LNCaP clone FGC (cell line): ENCODE measurements around the gene RNASE8.
"Not testable (repeated sequence)": the region's sequence is repeated elsewhere in the genome, so short reads cannot be mapped to it uniquely, and the experiment has no call there.

Experiments used
- DNase-seq: peaks from one replicate; pipeline ENCODE4 v3.0.0-alpha.2; 2011; ENCODE audit warnings: low read depth
- H3K4me3 ChIP-seq: 2 replicates; pipeline ENCODE4 v1.5.1; 2011; ENCODE audit warnings: mild to moderate bottlenecking, low read depth, low read length, control low read depth
- TF ChIP-seq, protein P1 (sequence below): IDR thresholded peaks from 2 replicates; pipeline ENCODE4 v1.5.1; 2012; ENCODE audit warnings: mild to moderate bottlenecking; ENCODE audit not compliant: control insufficient read depth, insufficient read depth; ENCODE audit errors: extremely low read depth

Gene RNASE8, protein sequence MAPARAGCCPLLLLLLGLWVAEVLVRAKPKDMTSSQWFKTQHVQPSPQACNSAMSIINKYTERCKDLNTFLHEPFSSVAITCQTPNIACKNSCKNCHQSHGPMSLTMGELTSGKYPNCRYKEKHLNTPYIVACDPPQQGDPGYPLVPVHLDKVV

DNA sequence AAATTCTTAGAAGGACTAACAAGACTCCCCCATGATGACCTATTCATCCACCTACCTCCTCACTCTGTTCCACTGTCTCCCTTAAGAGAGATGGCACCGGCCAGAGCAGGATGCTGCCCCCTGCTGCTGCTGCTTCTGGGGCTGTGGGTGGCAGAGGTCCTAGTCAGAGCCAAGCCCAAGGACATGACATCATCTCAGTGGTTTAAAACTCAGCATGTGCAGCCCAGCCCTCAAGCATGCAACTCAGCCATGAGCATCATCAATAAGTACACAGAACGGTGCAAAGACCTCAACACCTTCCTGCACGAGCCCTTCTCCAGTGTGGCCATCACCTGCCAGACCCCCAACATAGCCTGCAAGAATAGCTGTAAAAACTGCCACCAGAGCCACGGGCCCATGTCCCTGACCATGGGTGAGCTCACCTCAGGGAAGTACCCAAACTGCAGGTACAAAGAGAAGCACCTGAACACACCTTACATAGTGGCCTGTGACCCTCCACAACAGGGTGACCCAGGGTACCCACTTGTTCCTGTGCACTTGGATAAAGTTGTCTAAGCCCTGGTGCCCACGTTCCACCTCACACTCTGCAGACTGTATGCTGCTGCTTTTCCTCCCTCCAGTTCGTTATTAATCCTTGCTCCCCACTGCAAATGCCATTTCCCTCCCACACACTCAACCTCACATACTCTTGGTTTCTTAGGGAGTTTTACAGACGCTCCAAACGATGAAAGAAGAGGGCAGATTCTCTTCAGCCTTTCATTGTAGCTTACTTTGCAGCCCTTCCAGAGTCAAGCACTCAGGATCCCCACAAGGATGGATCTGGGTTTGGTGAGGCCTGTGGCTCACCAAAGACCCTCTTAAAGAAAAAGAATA lies at the start of gene RNASE8:
RNASE8 (plus strand) TSS at position 20 of the 873 bp plus-strand sequence; CDS start at position 91, 71 bp downstream.
- H3K4me3 ChIP-seq = no peak within 1 kb of the TSS
- TF ChIP-seq, protein P1, sequence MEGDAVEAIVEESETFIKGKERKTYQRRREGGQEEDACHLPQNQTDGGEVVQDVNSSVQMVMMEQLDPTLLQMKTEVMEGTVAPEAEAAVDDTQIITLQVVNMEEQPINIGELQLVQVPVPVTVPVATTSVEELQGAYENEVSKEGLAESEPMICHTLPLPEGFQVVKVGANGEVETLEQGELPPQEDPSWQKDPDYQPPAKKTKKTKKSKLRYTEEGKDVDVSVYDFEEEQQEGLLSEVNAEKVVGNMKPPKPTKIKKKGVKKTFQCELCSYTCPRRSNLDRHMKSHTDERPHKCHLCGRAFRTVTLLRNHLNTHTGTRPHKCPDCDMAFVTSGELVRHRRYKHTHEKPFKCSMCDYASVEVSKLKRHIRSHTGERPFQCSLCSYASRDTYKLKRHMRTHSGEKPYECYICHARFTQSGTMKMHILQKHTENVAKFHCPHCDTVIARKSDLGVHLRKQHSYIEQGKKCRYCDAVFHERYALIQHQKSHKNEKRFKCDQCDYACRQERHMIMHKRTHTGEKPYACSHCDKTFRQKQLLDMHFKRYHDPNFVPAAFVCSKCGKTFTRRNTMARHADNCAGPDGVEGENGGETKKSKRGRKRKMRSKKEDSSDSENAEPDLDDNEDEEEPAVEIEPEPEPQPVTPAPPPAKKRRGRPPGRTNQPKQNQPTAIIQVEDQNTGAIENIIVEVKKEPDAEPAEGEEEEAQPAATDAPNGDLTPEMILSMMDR = no peak
- no peak for DNase-seq

DNA sequence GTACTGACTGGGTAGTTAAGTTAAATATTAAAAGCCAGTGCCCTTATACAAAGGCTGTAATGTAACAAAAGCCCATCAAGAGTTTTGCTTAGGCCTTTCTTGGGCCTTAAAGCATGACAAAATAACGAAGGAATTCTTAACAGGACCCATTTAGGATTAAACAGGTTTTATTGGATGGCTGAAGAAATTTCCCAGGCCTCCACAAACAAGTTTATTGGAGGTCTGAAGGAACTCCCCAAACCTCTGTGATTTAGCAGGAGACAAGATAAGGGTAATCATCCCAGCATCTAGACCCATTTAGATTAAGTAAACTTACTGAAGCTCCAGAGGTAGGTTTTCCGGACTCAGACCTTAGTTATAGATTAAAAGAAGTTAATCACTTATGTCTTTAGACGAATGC lies 47.9 kb upstream of the RNASE8 start:
- DNase-seq, H3K4me3 ChIP-seq: not testable (repeated sequence)

DNA sequence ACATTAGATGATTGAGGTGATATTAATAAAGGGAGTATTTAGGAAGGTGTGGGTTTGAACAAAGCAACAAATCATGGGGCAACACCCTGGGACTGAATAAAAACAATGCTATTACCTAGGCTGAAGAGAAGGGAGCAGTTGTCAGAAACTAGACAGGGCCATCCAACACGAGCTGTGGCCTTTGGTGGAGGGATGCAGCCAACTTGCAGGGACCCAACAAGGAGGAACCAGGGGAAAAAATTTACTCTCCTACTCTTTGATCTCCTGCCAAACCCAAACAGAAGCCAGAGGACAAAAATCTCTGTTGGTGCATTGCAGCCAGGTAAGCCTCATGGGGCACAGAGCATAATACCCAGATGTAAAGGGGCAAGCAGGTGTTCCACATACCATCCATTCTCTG lies 46.5 kb upstream of the RNASE8 start:
- H3K4me3 ChIP-seq = no peak overlapping the region
- TF ChIP-seq, protein P1 = no peak
- no peak for DNase-seq

DNA sequence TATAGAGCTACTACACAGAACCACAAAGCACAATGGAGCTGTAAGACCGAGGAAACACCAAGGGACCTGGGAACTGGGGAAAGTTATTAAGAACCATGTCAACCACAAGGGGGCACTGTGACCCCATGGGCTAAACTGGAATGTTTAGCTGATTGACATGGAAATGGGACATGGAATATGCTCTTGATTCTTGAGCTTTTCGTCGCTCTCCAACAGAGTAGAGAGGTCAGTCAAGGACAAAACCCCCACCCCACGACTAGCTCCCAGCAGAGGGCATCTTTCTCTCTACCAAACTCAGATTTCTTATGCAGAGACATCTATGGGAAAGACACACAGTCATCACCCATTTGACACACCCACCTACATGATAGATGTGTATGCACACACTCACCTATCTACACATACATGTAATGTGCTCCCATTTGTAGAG lies 42.8 kb upstream of the RNASE8 start:
- no peak overlapping the region for H3K4me3 ChIP-seq
- peak; percentile 62 for DNase-seq
- TF ChIP-seq, protein P1 = peak; percentile 89

DNA sequence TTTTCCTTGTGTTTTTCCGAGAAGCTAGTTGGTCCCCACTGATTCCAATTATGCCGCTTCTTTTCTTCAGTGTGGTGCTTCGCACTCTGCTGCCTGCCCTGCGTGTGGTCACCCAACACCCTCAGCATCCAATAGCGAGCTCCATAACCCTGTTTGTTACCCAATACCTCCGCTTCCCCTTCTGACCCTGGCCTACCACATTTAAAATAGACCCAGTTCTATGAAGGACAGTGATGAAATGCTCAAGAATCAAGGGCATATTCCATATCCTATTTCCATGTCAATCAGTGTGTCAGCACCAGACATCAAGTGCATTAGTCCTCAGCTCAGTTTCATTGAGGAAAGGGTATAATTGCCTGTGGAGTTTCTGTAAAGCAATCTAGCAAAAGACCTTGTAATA lies 42.3 kb upstream of the RNASE8 start:
- no peak overlapping the region for H3K4me3 ChIP-seq

DNA sequence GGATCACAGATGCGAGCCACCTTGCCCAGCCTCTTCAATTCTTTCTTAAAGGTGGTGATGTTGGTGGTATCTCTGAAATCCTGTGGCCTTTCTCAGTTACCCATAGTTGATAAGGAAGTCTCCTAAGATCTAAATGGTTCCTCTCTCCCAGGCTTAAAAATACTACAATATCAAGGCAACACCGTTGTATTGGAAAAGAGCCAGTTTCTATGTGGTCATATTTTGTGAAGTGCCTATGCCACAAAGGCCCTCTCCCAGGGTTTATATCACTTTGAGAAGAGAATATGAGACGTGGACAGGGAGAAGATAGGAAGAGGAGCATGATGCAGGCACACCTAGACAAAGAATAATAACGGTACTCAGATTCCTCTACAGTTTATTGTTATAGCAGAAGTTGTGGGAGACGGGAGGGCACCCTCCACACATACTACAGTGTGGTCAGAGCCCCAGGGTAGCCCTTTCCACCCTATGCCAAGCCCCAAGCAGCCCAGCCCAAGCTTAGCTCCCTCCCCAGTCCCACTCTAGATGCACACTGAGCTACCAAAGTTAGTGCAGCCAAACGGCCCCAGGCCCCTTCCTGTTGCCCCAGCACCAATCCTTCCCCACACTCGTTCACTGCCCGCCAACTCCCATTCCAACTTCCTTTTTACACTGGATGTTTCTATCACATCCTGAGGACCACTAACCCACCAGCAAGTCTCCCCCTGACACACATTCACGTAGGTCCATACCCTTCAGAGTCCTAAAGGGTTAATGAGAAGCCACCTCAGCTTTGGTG lies 41.0 kb upstream of the RNASE8 start:
- TF ChIP-seq, protein P1 = no peak
- H3K4me3 ChIP-seq = no peak overlapping the region
- no peak for DNase-seq

More for the DNA sequence above, 42.3 kb upstream of the RNASE8 start:
- DNase-seq = no peak
- TF ChIP-seq, protein P1 = no peak
